Astrocyte (in vitro differentiated cells and primary cell): ENCODE results near the gene OGFOD3.

Experiments
- CTCF ChIP-seq: IDR thresholded peaks from 2 replicates; pipeline ENCODE4 v1.5.1; 2011; ENCODE audit warnings: low read depth, mild to moderate bottlenecking, inconsistent platforms, low read length, moderate library complexity; ENCODE audit not compliant: insufficient read depth
- EZH2 ChIP-seq: IDR thresholded peaks from 2 replicates; pipeline ENCODE4 v1.6.1; 2012; ENCODE audit warnings: mild to moderate bottlenecking, low read length, inconsistent platforms; ENCODE audit not compliant: insufficient read depth

- TF ChIP-seq CTCF (no peak), EZH2 (no peak)
Observed at GRCh38 chr17:82406131-82406671, 12.2 kb downstream of the OGFOD3 start.
